Smooth muscle cell (in vitro differentiated cells): Measurements from ENCODE around the gene SGIP1. TPM values are rescaled to one million over a fixed set of nuclear protein-coding genes. Genes with fewer than 3 reads are reported as not detected.

ENCODE experiments used
- DNase-seq: peaks from one replicate; lab custom pipeline; 2025; ENCODE audit not compliant: unreplicated experiment; lab: John Stamatoyannopoulos, UW
- H2AFZ ChIP-seq: fragments of 200-600 bp; sonication (generic); 2 replicates; pipeline ENCODE4 v1.6.0; 2016; ENCODE audit warnings: antibody characterized with exemption, low read depth, mild to moderate bottlenecking
- H3F3A ChIP-seq: fragments of 200-600 bp; sonication (generic); 2 replicates; pipeline ENCODE4 v1.6.0; 2017; ENCODE audit warnings: antibody characterized with exemption, low read depth
- H3K27ac ChIP-seq: fragments of 200-600 bp; sonication (generic); 2 replicates; pipeline ENCODE4 v1.5.1; 2016; ENCODE audit warnings: low read depth, mild to moderate bottlenecking
- H3K27me3 ChIP-seq: fragments of 200-600 bp; sonication (generic); 2 replicates; pipeline ENCODE4 v1.6.1; 2016; ENCODE audit warnings: low read depth, mild to moderate bottlenecking
- H3K36me3 ChIP-seq: fragments of 200-600 bp; sonication (generic); 2 replicates; pipeline ENCODE4 v1.5.1; 2016; ENCODE audit warnings: low read depth
- H3K4me1 ChIP-seq: fragments of 200-600 bp; sonication (generic); 2 replicates; pipeline ENCODE4 v1.5.1; 2016; ENCODE audit warnings: low read depth
- H3K4me2 ChIP-seq: fragments of 200-600 bp; sonication (generic); 2 replicates; pipeline ENCODE4 v1.6.0; 2016; ENCODE audit warnings: mild to moderate bottlenecking
- H3K4me3 ChIP-seq: fragments of 200-600 bp; sonication (generic); 2 replicates; pipeline ENCODE4 v1.5.1; 2016; ENCODE audit warnings: mild to moderate bottlenecking
- H3K79me2 ChIP-seq: fragments of 200-600 bp; sonication (generic); 2 replicates; pipeline ENCODE4 v1.6.0; 2016; ENCODE audit warnings: low read depth, mild to moderate bottlenecking
- H3K9ac ChIP-seq: fragments of 200-600 bp; sonication (generic); 2 replicates; pipeline ENCODE4 v1.6.0; 2016; ENCODE audit warnings: low read depth
- H3K9me3 ChIP-seq: fragments of 200-600 bp; sonication (generic); replicated peaks from 2 replicates; pipeline ENCODE4 v1.5.1; 2016; ENCODE audit warnings: low read depth
- H4K20me1 ChIP-seq: fragments of 200-600 bp; sonication (generic); 2 replicates; pipeline ENCODE4 v1.6.0; 2016; ENCODE audit warnings: low read depth
- WGBS: methylation state at CpG from one replicate; pipeline ENCODE4 v1.1.7; 2016; ENCODE audit warnings: low lambda C conversion rate; 5-methylcytosine and 5-hydroxymethylcytosine counted together
- polyA plus RNA-seq: library from polyadenylated mRNA; unstranded; fragments of >200 nt; fragmentation: Nextera tagmentation; extraction: Ambion mirVana; gene quantifications from 2 replicates; pipeline ENCODE4 v1.2.1, GENCODE V29; 2016
- total RNA-seq: library from RNA; depleted of rRNA; stranded (reverse); fragments of >200 nt; gene quantifications from 2 replicates; pipeline ENCODE4 v1.2.3, GENCODE V29; 2014
- TF ChIP-seq, protein P1 (sequence below): fragments of 200-600 bp; sonication (generic); IDR thresholded peaks from 2 replicates; pipeline ENCODE4 v1.5.1; 2017; ENCODE audit warnings: borderline replicate concordance, mild to moderate bottlenecking, antibody characterized with exemption; ENCODE audit not compliant: insufficient read depth, poor library complexity, severe bottlenecking

SGIP1 gene
- total and polyA plus RNA-seq, 2 experiments from 2014 or later, result 0.89 to 3.5 TPM

GRCh38 chr1:66729119-66729518 lies 195.2 kb downstream of the SGIP1 start:
- H4K20me1 ChIP-seq, result no peaks in the 10 kb centered on the region
- H3K9ac ChIP-seq, result no peak overlapping the region
- no peak overlapping the region for H3K4me2 ChIP-seq
- 71% methylated on average over 6 of the region's 6 CpGs for WGBS
- DNase-seq, result no peak
- TF ChIP-seq, protein P1, sequence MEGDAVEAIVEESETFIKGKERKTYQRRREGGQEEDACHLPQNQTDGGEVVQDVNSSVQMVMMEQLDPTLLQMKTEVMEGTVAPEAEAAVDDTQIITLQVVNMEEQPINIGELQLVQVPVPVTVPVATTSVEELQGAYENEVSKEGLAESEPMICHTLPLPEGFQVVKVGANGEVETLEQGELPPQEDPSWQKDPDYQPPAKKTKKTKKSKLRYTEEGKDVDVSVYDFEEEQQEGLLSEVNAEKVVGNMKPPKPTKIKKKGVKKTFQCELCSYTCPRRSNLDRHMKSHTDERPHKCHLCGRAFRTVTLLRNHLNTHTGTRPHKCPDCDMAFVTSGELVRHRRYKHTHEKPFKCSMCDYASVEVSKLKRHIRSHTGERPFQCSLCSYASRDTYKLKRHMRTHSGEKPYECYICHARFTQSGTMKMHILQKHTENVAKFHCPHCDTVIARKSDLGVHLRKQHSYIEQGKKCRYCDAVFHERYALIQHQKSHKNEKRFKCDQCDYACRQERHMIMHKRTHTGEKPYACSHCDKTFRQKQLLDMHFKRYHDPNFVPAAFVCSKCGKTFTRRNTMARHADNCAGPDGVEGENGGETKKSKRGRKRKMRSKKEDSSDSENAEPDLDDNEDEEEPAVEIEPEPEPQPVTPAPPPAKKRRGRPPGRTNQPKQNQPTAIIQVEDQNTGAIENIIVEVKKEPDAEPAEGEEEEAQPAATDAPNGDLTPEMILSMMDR, result no peak
- peaks cover 7% of the 10 kb centered on the region for H3F3A ChIP-seq
- no peaks in the 10 kb centered on the region for H3K36me3 ChIP-seq
- no peak overlapping the region for H2AFZ ChIP-seq
- H3K79me2 ChIP-seq, result no peaks in the 10 kb centered on the region
- H3K4me3 ChIP-seq, result no peak overlapping the region
- no peaks in the 10 kb centered on the region for H3K27me3 ChIP-seq
- no peaks in the 10 kb centered on the region for H3K9me3 ChIP-seq
- H3K4me1 ChIP-seq, result no peaks in the 10 kb centered on the region
- no peak overlapping the region for H3K27ac ChIP-seq

GRCh38 chr1:66729523-66729922 lies 195.6 kb downstream of the SGIP1 start:
- Histone ChIP-seq H3K4me2 (no peak overlapping the region), H3K4me1 (no peaks in the 10 kb centered on the region), H3K27me3 (no peaks in the 10 kb centered on the region), H3F3A (peaks cover 7% of the 10 kb centered on the region), H4K20me1 (no peaks in the 10 kb centered on the region), H3K36me3 (no peaks in the 10 kb centered on the region), H3K4me3 (no peak overlapping the region), H2AFZ (no peak overlapping the region), H3K27ac (no peak overlapping the region), H3K79me2 (no peaks in the 10 kb centered on the region), H3K9ac (no peak overlapping the region), H3K9me3 (no peaks in the 10 kb centered on the region)
- WGBS, result 93% methylated on average over 3 of the region's 3 CpGs
- TF ChIP-seq, protein P1, result no peak
- DNase-seq, result no peak

- TF ChIP-seq, protein P1, result no peak
- no peak overlapping the region for H3K4me2 ChIP-seq
- no peak overlapping the region for H3K27ac ChIP-seq
These were observed 196.5 kb downstream of the SGIP1 start for GRCh38 chr1:66730462-66730861.

DNA sequence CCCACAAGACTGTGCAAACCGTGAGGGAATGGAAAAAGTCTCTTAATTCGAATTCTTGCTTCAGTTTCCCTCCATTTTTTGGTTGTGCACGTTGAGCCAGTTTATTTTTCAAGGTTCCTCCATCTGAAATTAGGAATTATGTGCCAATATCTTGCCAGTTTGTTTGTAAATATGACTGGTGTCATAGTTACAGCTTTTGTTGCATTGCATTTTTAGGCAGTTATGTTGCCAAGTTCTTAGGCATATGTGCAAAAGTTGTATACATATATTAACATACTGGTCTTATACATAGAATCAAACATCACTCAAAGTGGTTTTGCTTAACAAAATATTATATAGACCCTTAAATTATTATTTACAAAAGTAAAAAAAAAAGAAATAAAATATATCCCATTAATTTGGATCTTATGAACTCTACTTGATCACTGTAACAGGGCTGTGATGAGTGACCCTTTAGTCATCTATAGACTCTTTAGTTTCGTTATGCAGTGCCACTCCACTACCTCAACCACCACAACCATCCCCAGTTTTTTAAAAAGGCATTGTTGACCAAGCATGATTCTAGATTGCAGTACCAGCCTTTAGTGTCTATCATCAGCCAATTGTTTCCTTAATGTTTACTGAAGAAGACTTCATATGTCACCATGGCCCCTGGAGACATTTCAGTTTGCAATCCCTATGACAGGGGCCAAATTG lies 197.4 kb downstream of the SGIP1 start:
- no peak for DNase-seq
- peaks cover 7% of the 10 kb centered on the region for H3F3A ChIP-seq
- 87% methylated on average over 4 of the region's 4 CpGs for WGBS

More at GRCh38 chr1:66730462-66730861, 196.5 kb downstream of the SGIP1 start:
- no peaks in the 10 kb centered on the region for H3K4me1 ChIP-seq
- H3K9me3 ChIP-seq, result no peaks in the 10 kb centered on the region
- H3K4me3 ChIP-seq, result no peak overlapping the region
- H4K20me1 ChIP-seq, result no peaks in the 10 kb centered on the region
- H3K36me3 ChIP-seq, result no peaks in the 10 kb centered on the region
- no peaks in the 10 kb centered on the region for H3K79me2 ChIP-seq
- H3K27me3 ChIP-seq, result no peaks in the 10 kb centered on the region
- H2AFZ ChIP-seq, result no peak overlapping the region
- no peak overlapping the region for H3K9ac ChIP-seq
- peaks cover 7% of the 10 kb centered on the region for H3F3A ChIP-seq
- 86% methylated on average over 2 of the region's 2 CpGs for WGBS
- DNase-seq, result no peak

More for the DNA sequence above, 197.4 kb downstream of the SGIP1 start:
- Histone ChIP-seq H3K9me3 (no peaks in the 10 kb centered on the region), H2AFZ (no peak overlapping the region), H3K4me2 (no peak overlapping the region), H3K79me2 (no peaks in the 10 kb centered on the region), H3K4me1 (no peaks in the 10 kb centered on the region), H4K20me1 (no peaks in the 10 kb centered on the region), H3K9ac (no peak overlapping the region), H3K27me3 (no peaks in the 10 kb centered on the region), H3K27ac (no peak overlapping the region), H3K36me3 (no peaks in the 10 kb centered on the region), H3K4me3 (no peak overlapping the region)
- TF ChIP-seq, protein P1, result no peak
